ENCODE measurements around the gene PHLDA2. TPM values are rescaled to one million over a fixed set of nuclear protein-coding genes. Genes with fewer than 3 reads are reported as not detected.

PHLDA2 gene
- total and polyA plus RNA-seq, 5 experiments from 2014 or later, result 0.69 to 0.83 TPM; not detected in 3

GRCh38 chr11:2882396-2883110, 46.7 kb downstream of the PHLDA2 start:
- Mint-ChIP-seq H3K27ac (peak overlapping the region in 2 of 10 donors; percentile 33 to 44), H3K4me1 (peaks cover 9 to 26% (median 14%) of the 10 kb centered on the region in 4 donors), H3K27me3 (peaks cover 0 to 2% (median 0%) of the 10 kb centered on the region in 5 donors), H3K36me3 (peaks cover 0 to under 1% (median under 1%) of the 10 kb centered on the region in 3 donors), H3K9me3 (peaks cover 0 to under 1% (median 0%) of the 10 kb centered on the region in 9 donors), H3K4me3 (peak overlapping the region; percentile 26 to 82 (median 68))
- no peak for ATAC-seq
- POLR2A ChIA-PET, result no interaction called here
- no peak for DNase-seq

GRCh38 chr11:2881981-2882375, 47.2 kb downstream of the PHLDA2 start:
- DNase-seq, result no peak
- Mint-ChIP-seq H3K4me3 (no peak overlapping the region), H3K4me1 (peaks cover 3 to 21% (median 9%) of the 10 kb centered on the region in 4 donors), H3K36me3 (peaks cover 0 to 3% (median 2%) of the 10 kb centered on the region in 3 donors), H3K9me3 (peaks cover 0 to 3% (median 0%) of the 10 kb centered on the region in 9 donors), H3K27me3 (peaks cover 0 to 4% (median 0%) of the 10 kb centered on the region in 5 donors), H3K27ac (no peak overlapping the region)
- POLR2A ChIA-PET, result no interaction called here
- ATAC-seq, result no peak

- H3K27me3 Mint-ChIP-seq, result peaks cover 0 to 4% (median 0%) of the 10 kb centered on the region in 5 donors
- H3K4me1 Mint-ChIP-seq, result peaks cover 0 to 16% (median 5%) of the 10 kb centered on the region in 4 donors
- no peak overlapping the region for H3K27ac Mint-ChIP-seq
- peak overlapping the region in 1 of 10 donors; percentile 34 for H3K4me3 Mint-ChIP-seq
- ATAC-seq (no peak), DNase-seq (no peak)
- peaks cover 0 to 5% (median 0%) of the 10 kb centered on the region in 9 donors for H3K9me3 Mint-ChIP-seq
- POLR2A ChIA-PET, result interaction anchor here (0.6 kb wide), 1 partner anchor 9 kb away, joined by 5 read pairs; no protein-coding TSS in a partner anchor
- peaks cover 0 to 3% (median 2%) of the 10 kb centered on the region in 3 donors for H3K36me3 Mint-ChIP-seq
Measured at GRCh38 chr11:2881076-2881980, 47.9 kb downstream of the PHLDA2 start.

- Mint-ChIP-seq H3K4me3 (no peak overlapping the region), H3K27ac (no peak overlapping the region), H3K36me3 (peaks cover 0 to 7% (median 2%) of the 10 kb centered on the region in 3 donors), H3K27me3 (peaks cover 0 to 4% (median 0%) of the 10 kb centered on the region in 5 donors), H3K9me3 (peaks cover 0 to 8% (median 2%) of the 10 kb centered on the region in 9 donors), H3K4me1 (peaks cover 0 to 16% (median 5%) of the 10 kb centered on the region in 4 donors)
- DNase-seq (no peak), ATAC-seq (no peak)
- POLR2A ChIA-PET, result interaction anchor here (0.6 kb wide), 1 partner anchor 9 kb away, joined by 5 read pairs; no protein-coding TSS in a partner anchor
Measured at GRCh38 chr11:2880646-2881045, 48.6 kb downstream of the PHLDA2 start.

GRCh38 chr11:2878782-2879181, 50.4 kb downstream of the PHLDA2 start:
- H3K36me3 Mint-ChIP-seq, result peaks cover 0 to 20% (median 2%) of the 10 kb centered on the region in 3 donors
- H3K9me3 Mint-ChIP-seq, result peaks cover 0 to 14% (median 4%) of the 10 kb centered on the region in 9 donors
- H3K27me3 Mint-ChIP-seq, result peaks cover 0 to 4% (median 4%) of the 10 kb centered on the region in 5 donors
- POLR2A ChIA-PET, result interaction anchor here (0.6 kb wide), 1 partner anchor 561 kb away, joined by 4 read pairs; no protein-coding TSS in a partner anchor
- DNase-seq, result no peak
- H3K4me1 Mint-ChIP-seq, result peaks cover 0 to 10% (median 4%) of the 10 kb centered on the region in 4 donors
- H3K27ac Mint-ChIP-seq, result no peak overlapping the region
- H3K4me3 Mint-ChIP-seq, result no peak overlapping the region
- no peak for ATAC-seq

Other genes starting within 250 kb of the PHLDA2 start
- gene KCNQ1OT1, start 229.4 kb downstream of the PHLDA2 start, total RNA-seq, result under 1 TPM; 0.21 to 0.22 TPM
- gene KCNQ1OT1, start 229.4 kb downstream of the PHLDA2 start, polyA plus RNA-seq, result under 1 TPM; 0.03 to 0.05 (median 0.05) TPM
- gene CDKN1C, start 43.6 kb downstream of the PHLDA2 start, total RNA-seq, result 1 to 10 TPM; 3.6 to 4.4 TPM
- gene CDKN1C, start 43.6 kb downstream of the PHLDA2 start, polyA plus RNA-seq, result under 1 TPM in 2 of 3 donors, not detected in 1; 0.27 to 0.34 TPM
- gene NAP1L4, start 62.9 kb upstream of the PHLDA2 start, total RNA-seq, result 100 to 1,000 TPM; 455 to 471 TPM
- gene NAP1L4, start 62.9 kb upstream of the PHLDA2 start, polyA plus RNA-seq, result 100 to 1,000 TPM; 169 to 207 (median 201) TPM
- 100 to 1,000 TPM; 131 TPM for gene CARS1, start 128.0 kb upstream of the PHLDA2 start, total RNA-seq
- 10 to 100 TPM; 31.4 to 70.2 (median 60.0) TPM for gene CARS1, start 128.0 kb upstream of the PHLDA2 start, polyA plus RNA-seq
- 10 to 100 TPM; 17.8 to 18.3 TPM for gene OSBPL5, start 235.9 kb upstream of the PHLDA2 start, total RNA-seq
- 1 to 10 TPM; 4.4 to 5.5 (median 4.5) TPM for gene OSBPL5, start 235.9 kb upstream of the PHLDA2 start, polyA plus RNA-seq